T-helper 1 cell (primary cell): ENCODE data around the gene KLHL10.
"Not testable (repeated sequence)": the region's sequence is repeated elsewhere in the genome, so short reads cannot be mapped to it uniquely, and the experiment has no call there.

ENCODE experiments used
- DNase-seq, 5 donors: peaks; one replicate each; pipeline ENCODE4 v3.0.0-alpha.2; 2012 to 2020

The KLHL10 gene

DNA sequence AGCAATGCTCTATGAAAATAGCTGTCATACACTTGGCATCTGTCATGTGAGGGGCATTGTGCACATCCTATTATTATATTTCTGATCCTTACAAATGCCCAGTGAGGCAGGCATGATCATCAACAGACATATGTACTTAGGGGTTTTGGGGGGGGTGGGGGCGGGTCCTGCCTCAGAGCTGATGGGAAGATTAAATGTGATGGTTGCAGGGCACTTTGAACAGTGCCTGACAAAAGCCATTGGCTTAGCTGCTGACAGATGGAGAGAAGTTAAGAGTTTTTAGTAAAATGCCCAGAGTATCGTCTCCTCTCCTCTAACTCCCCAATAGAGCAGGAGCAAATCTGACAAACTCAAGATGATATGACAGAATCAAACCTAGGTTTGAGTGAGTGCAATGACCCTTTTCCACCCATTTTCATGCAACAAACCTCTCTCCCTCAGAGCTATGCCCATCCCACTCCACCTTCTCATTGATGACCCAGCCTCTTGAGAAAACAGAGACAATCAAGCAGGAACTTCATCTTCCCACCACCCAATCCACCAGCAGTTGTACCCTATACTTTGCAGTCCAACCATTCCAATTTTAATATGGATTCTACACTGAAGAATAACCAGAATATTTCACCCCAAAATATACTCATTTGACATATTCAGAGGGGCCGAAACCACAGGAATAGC, 22.8 kb downstream of the KLHL10 start:
- no peak for DNase-seq

DNA sequence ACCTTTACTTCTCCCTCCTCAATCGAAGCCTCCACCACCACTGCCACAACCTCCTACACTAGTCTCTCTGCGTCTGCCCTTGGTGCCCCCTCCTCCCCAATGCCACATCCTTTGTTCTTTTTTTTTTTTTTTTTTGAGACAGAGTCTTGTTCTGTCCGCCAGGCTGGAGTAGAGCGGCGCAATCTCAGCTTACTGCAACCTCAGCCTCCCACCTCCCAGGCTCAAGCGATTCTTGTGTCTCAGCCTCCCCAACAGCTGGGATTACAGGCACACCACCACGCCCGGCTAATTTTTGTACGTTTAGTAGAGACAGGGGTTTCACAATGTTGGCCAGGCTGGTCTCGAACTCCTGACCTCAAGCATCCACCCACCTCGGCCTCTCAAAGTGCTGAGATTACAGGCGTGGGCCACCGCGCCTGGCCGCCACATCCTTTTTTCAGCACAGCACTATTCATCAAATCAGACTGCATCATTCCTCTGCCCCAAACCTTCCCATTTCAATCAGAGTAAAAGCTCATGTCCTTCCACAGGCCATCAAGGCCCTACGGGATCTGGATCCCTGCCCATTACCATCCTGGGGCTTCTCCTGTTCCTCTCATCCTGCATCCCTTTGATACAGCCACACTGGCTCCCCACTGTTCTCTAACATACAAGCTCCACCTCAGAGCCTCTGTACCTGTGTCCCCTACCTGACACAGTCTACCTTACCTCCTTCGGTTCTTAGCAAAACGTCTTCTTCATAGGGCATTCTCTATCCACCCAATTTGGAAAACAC, 25.6 kb downstream of the KLHL10 start:
- DNase-seq: peak in 2 of 5 donors; percentile 10 to 45

DNA sequence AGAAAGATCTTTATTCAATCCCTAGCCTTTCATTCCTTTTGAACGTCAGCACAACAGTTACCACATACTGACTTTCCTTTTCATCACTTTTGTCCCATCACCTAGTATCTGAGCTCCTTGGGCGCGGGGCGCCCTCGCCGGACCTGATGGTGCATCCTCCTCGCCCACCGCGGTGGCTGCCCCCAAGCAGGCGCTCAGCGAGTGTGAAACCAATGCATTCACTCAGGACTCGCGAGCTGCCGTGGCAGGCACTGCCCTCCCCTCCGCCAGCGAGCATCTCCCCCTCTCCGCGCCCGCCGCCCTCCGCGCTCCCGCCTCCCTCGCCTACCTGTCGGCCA, 26.8 kb downstream of the KLHL10 start:
- peak in 2 of 5 donors; percentile 58 to 63 for DNase-seq

DNA sequence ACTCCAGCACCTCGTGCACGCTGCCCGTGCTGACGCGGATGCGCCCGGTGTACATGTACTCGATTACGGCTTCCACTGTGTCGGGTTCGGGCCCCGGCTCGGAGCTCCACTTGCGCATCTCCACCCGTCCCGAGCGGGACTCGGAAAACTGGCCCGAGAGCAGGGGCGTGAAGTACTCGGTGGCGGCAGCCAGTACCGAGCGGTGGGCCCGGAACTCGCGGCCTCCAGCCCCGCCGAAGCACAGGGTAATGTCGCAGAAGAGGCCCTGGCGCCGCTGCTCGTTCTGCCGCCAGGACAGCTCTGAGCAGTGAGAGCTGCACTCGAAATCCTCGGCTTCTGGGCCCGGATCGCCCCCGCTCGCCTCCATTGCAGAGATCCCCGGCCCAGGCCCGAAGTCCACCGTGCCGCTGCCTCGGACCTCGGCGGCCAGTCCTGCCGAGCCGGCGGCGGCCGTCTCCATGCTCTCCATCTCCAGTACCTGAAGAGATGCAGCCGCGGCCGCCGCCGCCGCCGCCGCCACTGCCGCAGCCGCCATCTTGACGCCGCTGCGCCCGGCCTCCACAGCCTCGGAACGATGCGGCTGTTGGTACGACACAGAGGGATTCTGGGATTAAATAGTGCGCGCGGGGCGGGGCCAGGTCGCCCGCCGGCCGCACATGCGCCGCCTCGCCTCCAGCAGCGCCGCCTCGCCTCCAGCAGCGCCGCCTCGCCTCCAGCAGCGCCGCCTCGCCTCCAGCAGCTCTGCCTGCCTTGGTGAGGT, 27.4 kb downstream of the KLHL10 start, which contains the start of gene KLHL11:
KLHL11 (minus strand) TSS at position 588 of the 760 bp plus-strand sequence; CDS start at position 535, 53 bp downstream.
- DNase-seq: peak; percentile 70 to 89 (median 83)

DNA sequence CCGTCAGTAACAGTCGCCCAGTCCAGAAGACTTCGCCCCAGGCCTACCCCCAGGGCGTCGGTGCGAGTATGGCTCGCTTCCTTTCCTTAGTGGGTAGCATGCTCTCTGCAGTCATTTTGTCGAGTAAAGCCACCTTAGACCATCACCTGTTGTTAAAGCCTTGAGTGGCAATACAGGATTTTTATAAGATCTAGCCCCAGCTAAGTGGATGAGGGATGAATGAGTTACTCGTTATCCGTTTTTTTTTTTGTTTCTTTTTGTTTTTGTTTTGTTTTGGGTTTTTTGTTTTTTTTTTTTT, 27.9 kb downstream of the KLHL10 start:
- no peak for DNase-seq

DNA sequence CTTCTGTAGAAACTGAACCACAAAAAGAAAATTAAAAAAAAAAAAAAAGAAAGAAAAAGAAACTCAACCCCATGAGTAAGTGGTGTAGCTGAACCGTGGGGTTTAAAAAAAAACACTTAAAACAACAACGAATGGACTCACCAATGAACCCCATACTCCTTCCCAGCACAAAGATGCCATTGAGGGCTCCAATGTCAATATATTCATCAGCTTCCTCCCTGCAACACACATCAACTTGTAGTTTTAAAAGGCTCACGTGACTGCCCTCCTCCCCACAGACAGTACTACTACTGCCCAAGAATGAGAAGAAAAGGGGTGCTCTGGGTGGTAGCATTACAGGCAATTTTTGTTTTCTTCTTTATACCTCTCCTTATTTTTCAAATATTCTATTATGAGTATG, 30.9 kb downstream of the KLHL10 start:
- DNase-seq: peak in 1 of 5 donors; percentile 13

DNA sequence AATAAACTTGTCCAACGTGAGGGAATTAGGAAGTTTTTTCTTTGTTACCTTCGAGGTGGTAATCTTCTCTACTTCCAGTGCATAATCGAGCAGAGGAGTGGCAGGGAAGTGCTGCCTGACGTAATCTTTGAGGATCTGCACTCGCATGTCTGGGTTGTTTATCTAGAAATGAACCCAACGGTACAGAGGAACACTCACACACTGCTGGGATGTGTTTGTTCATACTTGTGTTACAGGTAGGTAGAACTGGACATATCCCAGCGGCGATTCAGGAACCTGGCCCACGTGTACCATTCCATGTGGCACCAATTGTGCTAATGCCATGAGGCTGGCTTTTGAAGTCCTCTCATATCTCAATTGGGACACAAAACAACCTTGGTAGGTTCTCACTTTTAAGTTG, 31.8 kb downstream of the KLHL10 start:
- DNase-seq: no peak

DNA sequence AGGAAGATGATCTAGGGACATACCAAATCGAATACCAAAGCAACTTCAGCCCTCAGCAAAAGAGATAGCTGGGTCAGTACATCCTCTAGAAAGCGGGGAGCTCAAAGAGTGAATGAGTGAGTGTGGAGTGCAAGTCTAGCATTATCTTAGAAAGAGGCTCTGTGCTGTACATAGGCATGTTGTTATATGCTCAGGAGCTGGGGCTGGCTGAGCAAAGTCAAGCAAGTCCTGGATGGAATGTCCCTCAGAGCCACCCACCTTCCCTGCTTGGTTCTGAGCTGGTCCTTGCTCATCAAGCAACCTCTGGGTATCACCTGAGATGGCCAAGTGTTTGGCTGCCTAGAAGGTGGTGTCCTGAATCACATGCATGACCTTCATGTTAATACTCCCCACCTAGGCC, 32.5 kb downstream of the KLHL10 start:
- DNase-seq: no peak

DNA sequence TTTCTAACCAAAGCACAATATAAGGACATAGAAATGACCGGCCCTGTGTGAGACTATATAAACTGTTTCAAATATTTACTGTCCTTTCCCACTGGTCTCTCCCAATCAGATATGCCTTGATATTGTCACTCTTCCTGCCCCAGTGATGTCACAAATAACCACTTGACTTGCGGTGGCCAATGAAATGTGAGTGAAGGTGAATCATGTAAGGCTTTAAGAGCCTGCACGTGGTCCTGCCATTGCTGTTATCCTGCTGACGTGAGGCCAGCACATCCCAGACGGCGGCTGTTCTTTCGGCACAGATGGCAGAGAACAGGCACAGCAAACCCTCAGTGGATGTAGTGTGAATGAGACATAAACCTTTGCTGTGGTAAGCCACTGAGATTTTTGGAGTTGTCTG, 33.0 kb downstream of the KLHL10 start:
- no peak for DNase-seq

DNA sequence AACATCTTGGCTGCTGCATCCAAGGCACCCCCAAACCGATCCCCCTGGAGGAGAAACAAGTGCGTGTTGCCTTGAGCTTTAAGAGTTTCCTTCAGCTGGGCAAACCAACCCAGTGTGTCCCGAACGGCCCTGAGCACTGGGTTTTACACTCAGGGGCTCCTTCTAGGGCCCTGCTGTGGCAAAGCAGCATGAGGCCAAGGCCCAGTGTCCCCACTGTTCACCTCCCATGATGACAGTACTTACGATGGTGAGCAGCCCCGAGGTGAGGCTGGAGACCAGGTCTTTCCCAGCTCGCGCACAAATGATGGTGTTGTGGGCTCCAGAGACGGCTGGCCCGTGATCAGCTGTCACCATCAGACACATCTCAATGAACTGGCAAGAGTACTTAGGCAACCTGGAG, 34.2 kb downstream of the KLHL10 start:
- no peak for DNase-seq

DNA sequence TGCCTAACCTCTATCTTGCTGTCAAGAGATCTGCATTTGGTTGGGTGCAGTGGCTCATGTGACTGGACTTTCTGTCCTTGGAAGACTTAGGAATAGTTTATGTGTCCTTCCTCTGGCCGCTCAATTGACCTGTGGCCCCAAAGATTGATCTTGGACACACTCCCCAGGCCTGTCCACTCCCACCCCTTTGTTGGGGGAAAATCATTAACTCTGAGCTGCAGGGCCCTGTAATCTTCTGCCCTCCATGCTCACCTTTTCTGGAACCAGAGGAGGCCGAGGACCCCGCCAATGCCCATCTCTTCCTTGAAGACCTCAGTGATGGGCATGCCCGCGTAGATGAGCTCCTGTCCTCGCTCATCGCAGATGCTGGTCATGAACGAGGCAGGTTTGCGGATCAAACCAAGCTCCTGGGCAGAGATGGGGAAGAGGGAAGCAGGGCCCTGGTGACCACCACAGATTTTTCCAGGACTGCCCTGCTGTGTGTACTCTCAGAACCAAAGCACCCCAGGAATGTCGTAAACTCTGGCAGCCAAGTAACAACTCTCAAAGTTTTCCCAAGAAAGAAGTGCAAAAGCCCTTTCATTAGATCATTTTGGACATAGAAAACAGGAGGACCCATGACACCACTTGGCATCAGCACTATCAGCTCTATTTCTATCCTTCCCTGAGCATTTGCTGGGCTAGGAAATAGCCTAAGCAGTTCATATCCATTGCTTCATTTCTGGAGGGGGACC, 36.1 kb downstream of the KLHL10 start:
- DNase-seq: no peak

DNA sequence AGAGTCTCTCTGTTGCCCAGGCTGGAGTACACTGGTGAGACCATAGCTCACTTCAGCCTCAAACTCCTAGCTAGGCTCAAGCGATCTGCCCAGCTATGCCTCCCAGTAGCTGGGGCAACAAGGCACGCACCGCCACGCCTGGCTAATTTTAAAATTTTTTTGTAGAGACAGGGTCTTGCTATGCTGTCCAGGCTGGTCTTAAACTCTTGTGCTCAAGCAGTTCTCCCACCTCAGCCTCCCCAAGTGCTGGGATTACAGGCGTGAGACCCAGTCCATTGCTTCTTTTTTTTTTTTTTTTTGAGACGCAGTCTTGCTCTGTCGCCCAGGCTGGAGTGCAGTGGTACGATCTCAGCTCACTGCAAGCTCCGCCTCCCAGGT, 36.7 kb downstream of the KLHL10 start:
- DNase-seq: not testable (repeated sequence)

DNA sequence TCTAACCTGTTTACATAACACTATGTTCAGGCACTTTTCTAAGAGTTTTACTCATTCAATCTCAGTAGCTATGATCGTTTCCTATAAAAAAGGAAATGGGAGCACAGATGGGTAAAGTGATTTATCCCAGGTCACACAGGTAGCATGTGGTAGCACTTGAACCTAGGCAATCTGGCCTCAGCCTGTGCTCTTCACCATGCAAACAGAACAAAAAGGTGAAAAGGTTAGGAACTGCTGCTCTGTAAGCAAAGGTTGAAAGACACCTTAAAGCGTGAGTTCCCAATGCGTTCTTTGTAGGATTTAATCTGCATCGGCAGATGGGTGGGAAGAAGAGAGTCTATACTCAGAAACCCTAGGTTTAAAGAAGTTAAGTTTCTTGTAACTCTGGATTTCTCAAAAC, 42.5 kb downstream of the KLHL10 start:
- DNase-seq: no peak

DNA sequence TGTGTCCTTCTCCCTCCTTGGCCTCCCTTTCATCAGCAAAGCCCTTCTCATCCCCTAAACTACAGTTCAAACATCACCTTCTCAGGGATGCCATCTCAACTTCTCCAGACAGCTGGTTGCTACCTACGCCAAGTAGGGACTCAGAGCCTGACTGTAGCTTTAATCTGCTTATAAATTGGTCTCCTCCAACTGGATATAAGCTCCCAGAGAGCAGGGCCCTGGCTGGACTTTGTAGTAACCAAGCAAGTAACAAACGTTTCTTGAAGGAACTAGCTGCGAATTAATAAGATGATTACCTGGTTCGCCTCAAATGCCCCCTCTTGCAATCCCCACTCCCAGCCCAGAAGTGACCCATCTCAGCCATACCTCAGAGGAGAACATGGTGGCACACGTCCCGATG, 45.1 kb downstream of the KLHL10 start:
- DNase-seq: no peak

DNA sequence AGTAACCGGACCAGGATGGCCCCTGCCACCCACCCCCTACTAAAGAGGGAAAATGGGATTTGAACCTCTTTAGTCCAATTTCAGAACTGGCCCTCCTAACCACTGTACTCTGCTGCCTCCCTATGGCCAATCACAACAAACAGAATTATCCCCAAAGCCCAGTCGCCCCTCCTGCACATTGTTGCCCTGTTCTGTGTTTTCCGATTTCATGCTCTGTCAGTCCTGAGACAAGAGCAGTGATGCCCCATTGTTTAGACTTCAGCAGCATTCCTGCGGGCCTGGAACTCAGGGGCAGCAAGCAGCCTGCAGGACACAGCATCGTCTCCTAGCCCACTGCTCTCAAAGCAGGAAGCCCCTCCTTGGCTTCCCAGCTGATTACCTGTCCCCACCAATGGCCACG, 48.1 kb downstream of the KLHL10 start:
- DNase-seq: no peak

DNA sequence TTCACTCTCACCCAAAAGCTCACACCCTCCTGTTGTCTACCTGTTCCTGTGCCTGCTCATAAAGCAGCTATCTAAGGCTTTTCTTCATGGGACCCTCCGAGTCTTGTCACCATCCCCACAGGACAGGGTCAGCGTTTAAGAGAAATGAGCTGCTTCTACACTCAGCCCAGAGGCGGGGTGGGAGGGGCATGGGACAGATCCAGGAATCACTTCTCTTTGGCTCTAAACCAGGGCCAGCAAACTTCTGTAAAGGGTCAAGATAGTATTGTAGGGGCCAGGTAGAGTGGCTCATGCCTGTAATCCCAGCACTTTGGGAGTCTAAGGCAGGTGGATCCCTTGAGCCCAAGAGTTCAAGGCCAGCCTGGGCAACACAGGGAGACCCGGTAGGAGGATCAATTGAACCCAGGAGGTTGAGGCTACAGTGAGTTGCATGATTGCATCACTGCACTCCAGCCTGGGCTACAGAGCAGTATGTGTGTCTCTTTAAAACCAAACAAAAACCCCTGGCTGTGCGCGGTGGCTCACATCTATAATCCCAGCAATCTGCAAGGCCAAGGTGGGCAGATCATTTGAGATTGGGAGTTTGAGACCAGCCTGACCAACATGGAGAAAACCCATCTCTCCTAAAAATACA, 50.8 kb downstream of the KLHL10 start:
- no peak for DNase-seq

DNA sequence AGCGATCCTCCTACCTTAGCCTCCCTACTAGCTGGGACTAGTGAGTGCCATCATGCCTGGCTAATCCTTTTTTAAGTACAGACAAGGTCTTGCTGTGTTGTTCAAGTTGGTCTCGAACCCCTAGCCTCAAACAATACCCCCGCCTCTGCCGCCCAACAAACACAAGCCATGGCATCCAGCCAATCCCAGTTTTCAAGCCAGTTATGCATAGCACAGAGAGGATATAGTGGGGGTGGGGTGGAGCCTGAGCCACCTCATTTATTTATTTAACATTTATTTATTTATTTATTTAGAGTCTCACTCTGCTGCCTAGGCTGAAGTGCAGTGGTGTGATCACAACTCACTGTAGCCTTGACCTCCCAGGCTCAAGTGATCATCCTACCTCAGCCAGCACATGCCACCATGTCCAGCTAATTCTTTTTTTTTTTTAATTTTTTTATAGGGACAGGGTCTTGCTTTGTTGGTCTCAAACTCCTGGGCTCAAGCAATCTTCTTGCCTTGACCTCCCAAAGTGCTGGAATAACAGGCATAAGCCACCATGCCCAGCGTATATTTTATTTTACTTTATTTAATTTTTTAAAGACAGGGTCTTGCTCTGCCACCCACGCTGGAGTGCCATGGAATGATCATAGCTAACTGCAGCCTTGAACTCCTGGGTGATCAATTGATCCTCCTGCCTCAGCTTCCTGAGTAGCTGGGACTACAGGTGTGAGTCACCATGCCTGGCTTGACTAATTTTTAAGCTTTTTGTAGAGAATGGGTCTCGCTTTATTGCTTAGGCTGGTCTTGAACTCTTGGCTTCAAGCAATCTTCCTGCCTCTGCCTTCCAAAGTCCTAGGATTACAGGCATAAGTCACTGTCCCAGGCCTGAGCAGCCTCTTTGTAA, 53.8 kb downstream of the KLHL10 start:
- DNase-seq: no peak

DNA sequence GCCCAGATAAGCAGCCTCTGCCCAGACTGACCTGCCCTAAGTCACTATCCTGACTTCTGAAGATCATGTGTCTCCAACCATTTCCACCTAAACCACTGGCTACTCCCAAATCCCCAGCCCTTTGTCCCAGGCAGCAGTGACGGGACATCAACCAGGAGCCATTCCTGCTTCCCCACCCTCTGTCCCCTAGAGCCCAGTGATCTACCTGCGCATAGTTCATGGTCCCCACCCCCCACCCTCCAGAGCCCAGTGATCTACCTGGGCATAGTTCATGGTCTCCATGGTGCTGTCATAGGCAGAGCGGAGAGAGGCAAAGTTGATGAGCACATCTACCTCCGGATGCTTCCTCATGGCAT, 54.4 kb downstream of the KLHL10 start:
- no peak for DNase-seq

DNA sequence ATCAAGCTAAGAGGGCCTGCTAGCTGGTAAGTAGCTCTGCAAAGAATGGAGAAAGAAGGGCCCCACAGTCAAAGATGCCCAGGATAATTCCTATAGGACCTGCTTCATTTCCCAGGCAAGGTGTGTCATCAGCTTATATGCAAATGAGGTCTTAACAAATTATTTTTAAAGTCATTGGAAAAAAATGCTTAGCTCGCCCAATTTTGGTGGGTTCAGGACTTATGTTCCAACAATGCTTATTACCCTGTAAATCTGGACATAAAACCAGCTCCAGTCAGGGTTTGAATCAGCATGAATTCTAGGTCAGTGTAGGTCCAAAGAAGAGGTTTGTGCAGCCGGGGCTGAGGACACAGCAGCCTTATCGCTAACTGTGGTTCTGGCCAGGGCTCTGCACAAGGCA, 55.8 kb downstream of the KLHL10 start:
- DNase-seq: no peak

DNA sequence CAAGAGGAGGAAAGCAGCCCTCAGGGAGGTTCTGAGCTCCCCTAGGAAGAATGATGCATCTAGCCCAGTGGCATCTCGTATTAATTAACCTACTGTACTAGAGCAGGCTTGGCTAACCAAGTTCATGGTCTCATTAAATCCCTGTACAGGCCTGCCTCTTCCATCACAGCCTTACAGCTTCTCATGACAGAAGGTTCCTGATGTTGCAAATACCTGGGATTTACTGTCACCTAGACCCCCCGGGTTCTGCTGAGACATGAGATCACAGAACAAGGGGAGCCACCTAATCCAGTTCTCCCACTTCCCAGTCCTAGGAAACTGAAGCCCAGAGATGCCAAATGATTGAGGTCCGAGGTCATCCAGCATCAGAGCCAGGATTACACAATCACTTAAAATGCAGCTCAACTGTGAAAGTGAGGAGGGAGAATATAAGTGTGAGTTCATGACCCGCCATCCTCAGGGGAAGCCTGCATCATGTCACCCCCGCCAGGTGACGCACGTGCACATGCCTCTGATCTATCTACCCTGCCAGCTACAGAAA, 57.2 kb downstream of the KLHL10 start:
- DNase-seq: no peak

DNA sequence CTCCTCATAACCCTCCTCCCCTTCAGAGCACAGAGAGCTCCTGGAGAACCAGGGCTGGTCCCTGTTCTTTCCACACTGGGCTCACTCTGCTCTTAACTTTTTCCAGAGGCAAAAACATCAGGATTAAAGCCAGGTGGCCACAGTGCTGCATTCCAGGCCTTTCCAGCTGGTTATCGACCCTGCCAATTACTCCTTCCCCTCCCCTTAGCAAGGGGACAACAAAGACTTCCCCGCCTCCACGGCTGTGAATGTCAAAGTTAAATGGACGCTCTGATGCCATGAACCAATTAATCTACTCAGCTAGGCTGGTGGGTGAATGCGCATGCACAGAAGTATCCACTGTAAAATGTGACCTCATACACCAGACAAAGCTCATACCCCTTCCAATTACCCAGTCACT, 58.0 kb downstream of the KLHL10 start:
- no peak for DNase-seq

DNA sequence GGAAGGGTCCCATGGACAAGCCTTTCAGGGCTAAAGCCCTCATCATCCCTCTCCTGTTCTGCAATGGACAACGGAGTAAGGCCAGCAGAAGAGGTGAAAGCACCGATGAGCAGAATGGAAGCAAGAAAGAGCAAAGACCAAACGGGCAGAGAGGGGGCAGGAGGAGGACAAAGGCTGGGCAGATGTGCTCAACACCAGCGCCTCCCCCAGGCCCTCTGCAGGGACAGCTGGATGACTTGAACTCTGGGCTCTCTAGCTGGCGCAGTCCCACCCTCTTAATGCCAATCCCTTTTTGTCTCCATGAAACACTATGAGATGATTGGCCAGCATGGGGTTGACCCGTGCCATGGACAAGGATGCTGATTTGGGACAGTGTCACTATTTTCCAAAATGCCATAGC, 59.1 kb downstream of the KLHL10 start:
- no peak for DNase-seq
